DMS79 (cell line): ENCODE data around the gene HOXB9.

Experiments
- DNase-seq: peaks from one replicate; lab custom pipeline; 2025; lab: John Stamatoyannopoulos, UW

The HOXB9 gene

DNA sequence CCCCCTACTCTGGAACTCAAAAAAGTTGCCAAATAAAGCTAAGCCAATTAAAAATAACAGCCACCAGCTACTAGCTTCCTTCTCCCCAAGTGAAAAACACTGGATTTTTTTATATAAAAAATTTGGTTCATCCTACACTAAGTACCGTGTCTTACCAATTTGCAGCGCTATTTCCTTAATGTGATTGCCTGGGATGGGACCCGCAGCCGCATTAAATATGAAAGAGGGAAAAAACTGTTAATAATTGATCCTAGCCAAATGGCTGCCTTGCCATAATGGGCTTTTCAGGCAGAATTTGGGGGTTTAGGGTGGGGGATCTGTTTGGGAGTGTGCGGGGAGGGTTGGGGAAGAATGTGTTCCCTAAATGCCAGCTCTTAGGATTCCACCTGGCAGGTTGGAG, 2.0 kb downstream of the HOXB9 start:
- no peak for DNase-seq

DNA sequence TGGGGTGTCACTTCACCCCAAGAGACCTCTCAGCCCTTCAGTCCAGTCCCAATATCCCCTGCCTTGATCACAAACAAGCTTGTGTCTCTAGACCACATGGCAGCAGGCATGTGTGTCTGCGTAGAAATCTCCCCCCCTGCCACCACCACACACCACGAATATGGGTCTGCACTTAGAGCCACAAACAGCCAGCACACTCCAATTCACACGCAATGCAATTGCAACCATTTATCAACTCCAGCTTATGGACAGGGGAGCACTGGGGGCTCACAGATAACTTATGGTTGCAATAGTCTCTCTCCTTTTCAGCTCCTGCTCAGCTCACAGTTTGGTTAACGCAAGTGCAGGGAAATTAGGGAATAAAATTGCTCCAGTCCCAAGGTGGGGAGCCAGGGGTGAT, 2.6 kb downstream of the HOXB9 start:
- no peak for DNase-seq

GRCh38 chr17:48622857-48623256, 3.3 kb downstream of the HOXB9 start:
- DNase-seq, result no peak

GRCh38 chr17:48621410-48622392, 4.5 kb downstream of the HOXB9 start:
- no peak for DNase-seq

- no peak for DNase-seq
Measured at GRCh38 chr17:48620461-48621139, 5.6 kb downstream of the HOXB9 start.

GRCh38 chr17:48619826-48620449, 6.2 kb downstream of the HOXB9 start:
- DNase-seq, result no peak

GRCh38 chr17:48618256-48618896, 7.8 kb downstream of the HOXB9 start:
- DNase-seq, result peak; percentile 40

DNA sequence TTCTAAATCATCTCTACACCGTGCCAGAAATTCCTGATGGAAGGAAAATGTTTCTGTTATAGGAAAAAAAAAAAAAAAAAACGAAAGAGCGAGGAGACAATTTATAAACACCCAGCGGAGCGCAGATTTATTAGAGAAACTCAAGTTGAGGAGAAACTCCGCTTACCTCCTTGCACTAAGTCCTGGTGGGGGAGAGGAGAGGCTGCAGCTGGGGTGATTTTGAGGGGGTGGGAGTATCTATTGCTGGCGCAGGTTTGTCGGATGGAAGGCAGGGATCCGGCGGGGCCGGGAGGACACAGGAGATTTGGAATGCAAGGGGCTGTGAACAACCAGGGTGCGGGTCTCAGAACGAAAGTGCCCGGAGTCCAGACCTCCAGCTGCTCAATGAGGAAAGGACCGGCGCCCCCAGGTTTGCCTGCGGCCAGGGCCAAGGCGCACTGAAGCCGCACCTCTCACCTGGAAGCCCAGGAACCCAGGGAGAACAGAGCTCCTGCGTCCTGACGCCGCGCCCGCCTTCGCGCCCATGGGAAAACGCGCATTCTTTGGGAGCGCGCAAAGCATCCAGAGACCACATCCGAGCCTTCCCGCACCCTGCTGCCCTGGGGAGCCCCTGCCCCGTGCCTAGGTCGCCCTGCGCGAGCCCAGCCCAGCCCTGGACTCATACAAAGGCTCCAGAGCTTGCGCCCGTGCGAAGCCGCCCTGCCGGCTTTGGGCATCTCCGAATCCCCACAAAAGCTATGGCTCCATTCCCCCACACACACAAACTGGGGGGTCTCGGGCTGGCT, 8.5 kb downstream of the HOXB9 start:
- no peak for DNase-seq

- no peak for DNase-seq
Measured at GRCh38 chr17:48616717-48617470, 9.3 kb downstream of the HOXB9 start.

DNA sequence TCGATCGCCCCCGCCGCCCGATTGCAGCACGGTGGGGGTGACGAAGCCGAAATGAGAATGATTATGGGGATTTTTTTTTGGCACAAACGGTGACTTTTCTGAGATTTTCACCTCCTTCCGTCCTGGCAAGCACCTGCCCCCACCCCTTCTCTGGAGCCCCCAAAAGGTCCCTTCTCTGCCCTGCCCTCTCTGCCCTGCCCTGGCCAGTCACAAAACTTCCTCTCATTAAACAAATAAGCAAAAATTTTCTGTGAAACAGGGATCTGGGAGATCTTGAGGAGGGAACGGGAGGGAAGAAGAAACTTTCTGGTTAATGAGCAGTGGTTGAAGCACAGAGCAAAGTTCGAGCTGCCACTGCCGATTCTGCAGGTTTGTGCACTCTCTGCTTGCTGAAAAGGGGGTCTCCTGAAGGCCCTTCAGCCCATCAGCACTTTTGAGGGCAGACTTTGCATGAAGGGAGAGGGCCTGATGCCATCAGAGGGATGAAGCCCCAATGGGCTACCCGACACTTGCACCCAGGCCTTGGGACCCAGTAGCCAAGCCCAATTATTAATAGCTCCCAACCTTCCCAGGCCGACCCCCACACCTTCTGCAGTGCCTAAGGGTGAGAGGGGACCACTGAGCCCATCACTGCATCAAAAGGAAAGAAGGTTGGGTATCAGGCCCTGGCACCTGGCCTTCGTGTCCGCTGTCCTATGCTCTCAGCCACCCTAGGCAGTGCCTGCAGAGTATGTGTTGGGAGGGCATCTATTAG, 10.0 kb downstream of the HOXB9 start:
- no peak for DNase-seq

DNA sequence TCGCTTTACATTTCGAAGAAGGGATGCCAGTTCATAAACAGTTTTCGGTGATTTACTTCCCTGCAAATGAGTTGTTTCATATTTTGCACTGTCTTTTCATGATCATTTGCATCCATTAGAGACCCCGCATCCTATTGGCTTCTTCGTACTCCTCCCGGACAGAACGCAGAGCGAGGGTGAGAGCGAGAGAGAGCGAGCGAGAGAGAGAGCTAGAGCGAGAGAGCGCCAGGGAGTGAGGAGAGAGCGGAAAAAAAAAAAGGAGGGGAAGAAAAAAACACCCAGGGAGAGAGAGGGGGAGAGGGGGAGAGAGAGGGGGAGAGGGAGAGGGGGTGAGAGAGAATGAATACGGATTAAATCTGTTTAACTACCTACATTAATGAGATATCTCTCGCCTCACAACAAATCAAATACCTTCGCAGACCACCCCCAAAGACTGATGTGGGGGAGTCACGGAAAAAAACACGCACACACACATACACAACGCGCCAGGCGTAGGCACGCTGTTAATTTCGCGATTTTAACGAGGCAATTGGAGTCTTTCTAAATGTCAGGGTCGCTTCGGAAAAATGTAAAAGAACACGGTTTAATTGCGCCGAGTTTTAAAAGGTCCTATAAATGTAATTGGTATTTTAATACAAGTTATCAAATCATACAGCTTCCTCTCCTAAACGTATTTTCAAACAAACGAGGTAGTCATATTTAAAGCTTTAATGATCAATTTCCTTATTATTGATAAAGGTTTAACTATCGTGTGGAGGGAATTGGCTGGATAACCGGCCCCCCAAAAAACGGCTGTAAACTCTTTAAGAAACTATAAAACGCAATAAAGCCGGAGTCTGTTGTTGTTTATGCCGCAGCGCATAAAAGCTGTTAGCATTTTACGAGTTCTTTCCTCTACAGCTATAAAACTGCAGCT, 10.9 kb downstream of the HOXB9 start, which contains the start of gene HOXB8:
Gene HOXB8 (minus strand): TSS at position 246 of the 916 bp plus-strand sequence. CDS start 588 bp downstream, outside the sequence.
- DNase-seq, result no peak

GRCh38 chr17:48613862-48614694, 12.1 kb downstream of the HOXB9 start:
- no peak for DNase-seq

DNA sequence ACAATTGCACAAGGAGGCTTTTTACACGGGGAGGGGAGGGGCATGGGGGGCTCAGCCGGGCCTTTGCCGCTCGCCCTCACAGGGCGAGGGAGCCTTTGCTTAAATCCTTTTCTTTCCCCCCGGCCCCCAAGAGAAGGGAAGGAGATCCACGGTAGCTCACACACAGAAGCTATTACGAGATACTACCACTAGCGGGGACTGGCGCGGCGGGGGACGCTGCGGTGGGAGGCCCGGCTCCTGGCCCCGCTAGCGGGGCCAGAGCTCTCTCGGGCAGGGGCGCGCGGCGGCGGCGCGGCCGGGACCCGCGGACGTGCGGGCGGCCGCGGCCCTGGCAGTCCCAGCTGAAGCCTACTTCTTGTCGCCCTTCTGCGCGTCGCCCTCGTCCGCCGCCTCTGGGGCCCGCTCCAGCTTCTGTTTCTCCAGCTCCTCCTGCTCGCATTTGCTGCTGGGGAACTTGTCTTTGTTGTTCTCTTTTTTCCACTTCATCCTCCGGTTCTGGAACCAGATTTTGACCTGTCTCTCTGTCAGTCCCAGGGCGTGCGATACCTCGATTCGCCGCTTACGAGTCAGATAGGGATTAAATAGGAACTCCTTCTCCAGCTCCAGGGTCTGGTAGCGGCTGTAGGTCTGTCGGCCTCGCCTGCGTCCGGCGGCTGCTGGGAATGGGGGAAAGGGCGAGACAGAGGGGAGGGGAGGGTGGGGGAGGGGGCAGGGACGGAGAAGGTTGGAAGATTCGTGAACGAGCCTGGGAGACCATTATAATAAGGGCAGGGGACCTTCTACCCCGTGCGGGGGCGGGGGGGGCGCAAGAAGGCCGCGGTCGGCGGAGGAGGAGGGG, 13.1 kb downstream of the HOXB9 start:
- peak; percentile 25 for DNase-seq

GRCh38 chr17:48612456-48612853, 13.7 kb downstream of the HOXB9 start:
- no peak for DNase-seq

DNA sequence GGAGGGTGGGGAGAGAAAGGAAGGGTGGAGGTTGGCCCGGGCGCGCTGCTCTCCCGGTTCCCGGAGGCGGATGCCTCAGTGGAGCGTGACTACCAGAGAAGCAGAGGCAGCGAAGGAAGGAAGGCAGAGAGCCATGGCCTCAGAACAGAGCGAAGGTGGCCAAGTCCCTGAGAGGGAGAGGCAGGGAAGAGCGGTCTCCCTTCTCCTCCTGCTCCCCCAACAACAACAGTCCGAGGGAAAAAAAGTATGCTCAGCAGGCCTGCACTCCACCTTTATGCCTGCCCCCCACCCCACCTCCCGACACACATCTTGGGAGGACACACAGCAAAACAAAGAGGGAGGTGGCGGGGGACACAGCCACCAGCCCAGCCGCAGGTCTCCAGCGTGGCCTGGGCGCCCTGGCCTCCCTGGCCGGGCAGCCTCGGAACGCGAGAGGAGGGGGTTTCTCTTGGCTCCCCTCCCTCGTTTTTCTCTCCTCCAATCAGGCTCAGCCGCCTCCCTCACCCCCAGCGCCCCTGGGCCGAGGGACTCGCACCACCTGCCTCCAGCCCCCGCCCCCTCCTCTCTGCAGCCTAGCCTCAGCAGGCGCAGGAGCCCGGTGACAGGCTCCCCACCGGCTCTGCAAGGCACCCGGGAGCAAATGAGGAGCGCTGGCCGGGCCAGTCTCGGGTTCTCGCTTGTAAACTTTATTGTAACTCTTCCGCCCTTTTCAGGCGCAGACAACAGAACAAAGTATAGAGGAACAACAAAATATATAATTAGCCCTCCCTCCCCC, 14.3 kb downstream of the HOXB9 start:
- DNase-seq, result peak; percentile 51

- no peak for DNase-seq
Measured at GRCh38 chr17:48611213-48611612, 14.9 kb downstream of the HOXB9 start.
